ENCODE measurements around the gene ANO4. TPM values are rescaled to one million over a fixed set of nuclear protein-coding genes. Genes with fewer than 3 reads are reported as not detected.

ANO4 gene
- total and polyA plus RNA-seq, 2 of the 8 experiments (the other 6 are each of a cell fraction or from before 2014, with no cell fraction given), result 1.1 to 3.4 TPM

DNA sequence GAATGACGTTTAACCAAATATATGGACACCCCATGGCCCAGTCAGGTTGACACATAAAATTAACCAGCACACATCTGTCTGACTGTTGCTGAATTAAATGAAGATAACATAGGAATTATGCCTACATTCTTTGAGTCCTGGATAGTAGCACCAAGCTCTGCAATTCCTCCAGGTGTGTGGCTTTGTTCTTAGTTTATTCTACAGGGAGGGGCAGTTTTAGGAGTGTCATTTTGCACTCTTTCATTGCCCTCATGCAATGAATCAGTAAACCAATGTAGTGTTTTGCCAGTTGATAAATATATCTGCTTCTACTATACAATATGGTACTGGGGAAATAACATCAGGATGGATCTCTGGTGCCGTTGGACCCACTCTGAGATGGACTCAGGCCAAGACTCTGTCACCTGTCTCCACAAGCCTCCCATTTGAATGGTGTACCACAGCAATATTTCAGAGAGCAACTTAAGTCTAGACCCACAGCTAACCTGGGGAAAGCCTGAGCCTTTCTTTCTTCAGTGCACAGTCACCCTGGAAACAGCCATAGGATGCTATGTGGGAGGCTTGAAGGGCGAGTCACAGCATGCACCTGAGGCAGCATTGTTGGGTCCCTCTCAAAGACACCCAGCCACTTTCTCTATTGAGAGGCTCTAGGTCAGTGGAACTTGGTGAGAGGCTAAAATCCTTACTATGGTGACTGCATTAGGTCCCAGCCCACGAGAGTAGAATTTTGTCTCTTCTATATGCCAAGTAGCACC lies 73.2 kb downstream of the ANO4 start:
- Histone ChIP-seq H3K4me1 (replicated peaks in 1 of 4; ENCODE audit: control insufficient read depth in 3 of 4, insufficient read depth in 4 of 4, low read length in 3 of 4) (no peaks in the 10 kb centered on the region), H3K79me2 (ENCODE audit: control insufficient read depth in 1 of 2, insufficient read depth in 2 of 2, low read length in 2 of 2) (no peaks in the 10 kb centered on the region), H2BK5ac (ENCODE audit: low read depth, low read length) (no peak overlapping the region), H4K91ac (replicated peaks; ENCODE audit: insufficient read length, low read length) (no peak overlapping the region), H3K23ac (ENCODE audit: insufficient read length) (no peak overlapping the region), H3K27ac (ENCODE audit: low read depth, low read length) (no peak overlapping the region), H2BK15ac (ENCODE audit: low read length) (no peak overlapping the region), H2BK20ac (ENCODE audit: low read length) (no peak overlapping the region), H4K8ac (ENCODE audit: extremely low read depth, insufficient read depth, low read length) (no peak overlapping the region), H3K14ac (ENCODE audit: insufficient read length) (no peak overlapping the region), H3K79me1 (ENCODE audit: low read depth, low read length) (no peaks in the 10 kb centered on the region), H3K4me2 (ENCODE audit: insufficient read depth in 1 of 2, low read depth in 2 of 2, low read length in 2 of 2) (no peak overlapping the region), H3K27me3 (replicated peaks in 1 of 4; ENCODE audit: control insufficient read depth in 3 of 4, extremely low read depth in 1 of 4, insufficient read depth in 3 of 4, low read length in 3 of 4) (no peaks in the 10 kb centered on the region), H3K4me3 (ENCODE audit: extremely low read depth in 1 of 4, insufficient read depth in 2 of 4, low read depth in 3 of 4, low read length in 4 of 4) (no peak overlapping the region), H2AK5ac (ENCODE audit: low read depth, low read length) (no peak overlapping the region), H3K23me2 (ENCODE audit: low read depth, low read length) (no peaks in the 10 kb centered on the region), H2BK12ac (ENCODE audit: low read depth, low read length) (no peak overlapping the region), H4K5ac (ENCODE audit: insufficient read length, low read depth, low read length) (no peak overlapping the region), H3K56ac (replicated peaks; ENCODE audit: insufficient read length, low read depth, low read length) (no peak overlapping the region), H3K9me3 (ENCODE audit: insufficient read depth in 2 of 2, low read depth in 1 of 2, low read length in 1 of 2) (no peaks in the 10 kb centered on the region), H3K9ac (replicated peaks in 1 of 4; ENCODE audit: extremely low read depth in 1 of 4, low read depth in 3 of 4, low read length in 3 of 4) (no peak overlapping the region), H3K4ac (replicated peaks; ENCODE audit: insufficient read length, low read depth, low read length) (no peak overlapping the region), H3K36me3 (ENCODE audit: control insufficient read depth in 2 of 4, insufficient read depth in 4 of 4, low read length in 3 of 4) (no peaks in the 10 kb centered on the region), H2BK120ac (replicated peaks; ENCODE audit: low read depth, low read length) (no peak overlapping the region), H4K20me1 (replicated peaks in 1 of 2; ENCODE audit: control insufficient read depth in 1 of 2, insufficient read depth in 2 of 2, low read length in 2 of 2) (no peaks in the 10 kb centered on the region), H3K18ac (ENCODE audit: extremely low read depth, low read length) (no peak overlapping the region), H2AFZ (ENCODE audit: low read length) (no peak overlapping the region)
- no peak for FAIRE-seq
- TF ChIP-seq SP1 (IDR thresholded peaks at IDR 0.05; ENCODE audit: low read depth, low read length), result no peak
- TF ChIP-seq JUN (IDR thresholded peaks at IDR 0.05; ENCODE audit: low read depth, low read length), result no peak
- no peak for TF ChIP-seq SP4 (IDR thresholded peaks at IDR 0.05; ENCODE audit: low read length)
- TF ChIP-seq CREB1 (IDR thresholded peaks at IDR 0.05), result no peak
- TF ChIP-seq CTBP2 (IDR thresholded peaks at IDR 0.05; ENCODE audit: borderline replicate concordance, insufficient read depth, insufficient read length, low read length), result no peak
- TF ChIP-seq POLR2AphosphoS5 (IDR thresholded peaks at IDR 0.05; ENCODE audit: low read depth, low read length), result no peak
- TF ChIP-seq EGR1 (IDR thresholded peaks at IDR 0.05; ENCODE audit: borderline replicate concordance, low read depth, low read length), result no peak
- TF ChIP-seq, protein P1, sequence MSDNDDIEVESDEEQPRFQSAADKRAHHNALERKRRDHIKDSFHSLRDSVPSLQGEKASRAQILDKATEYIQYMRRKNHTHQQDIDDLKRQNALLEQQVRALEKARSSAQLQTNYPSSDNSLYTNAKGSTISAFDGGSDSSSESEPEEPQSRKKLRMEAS (IDR thresholded peaks at IDR 0.05), result no peak
- no peak for TF ChIP-seq JUND (IDR thresholded peaks at IDR 0.05; ENCODE audit: low read length)
- TF ChIP-seq SP2 (IDR thresholded peaks at IDR 0.05; ENCODE audit: low read length), result no peak
- TF ChIP-seq SUZ12 (IDR thresholded peaks at IDR 0.05; ENCODE audit: low read length), result no peak
- ChIA-PET CTCF (ENCODE audit: partially characterized antibody) (interaction anchor here (1.0 to 8.4 kb wide), 2 partner anchors 10 kb away, joined by 3 to 58 read pairs; no protein-coding TSS in a partner anchor), POLR2A (ENCODE audit: partially characterized antibody) (no interaction called here)
- peak in 1 of 2 experiments; percentile 10 for DNase-seq (ENCODE audit: low read depth in 1 of 2, low spot score in 2 of 2)
- 86% methylated on average over 4 of the region's 4 CpGs; no CpG with 5 or more reads in 1 of the 2 experiments for WGBS, 2 experiments (ENCODE audit: extremely low coverage in 1 of 2, insufficient coverage in 1 of 2, insufficient read length in 1 of 2, insufficient replicate concordance in 2 of 2, low coverage in 1 of 2, low lambda C conversion rate in 2 of 2, missing lambda C conversion rate in 1 of 2)
